HepG2 (cell line): Measurements from ENCODE around the gene CACNG8. TPM values are rescaled to one million over a fixed set of nuclear protein-coding genes. Genes with fewer than 3 reads are reported as not detected.

Experiments
- AKAP8 ChIP-seq: sonication (generic); formaldehyde crosslinking; IDR thresholded peaks from 2 replicates; pipeline ENCODE4 v1.5.1; 2020; ENCODE audit warnings: mild to moderate bottlenecking, missing genetic modification reagents
- ARID3A ChIP-seq: IDR thresholded peaks from 2 replicates; pipeline ENCODE4 v1.6.1; 2012; ENCODE audit warnings: low read depth, low read length, improper control_type of control experiment
- CEBPG ChIP-seq: IDR thresholded peaks from 2 replicates; pipeline ENCODE4 v1.6.1; 2016
- FOXM1 ChIP-seq: sonication (generic); formaldehyde crosslinking; IDR thresholded peaks from 2 replicates; pipeline ENCODE4 v1.5.0; 2020; ENCODE audit warnings: missing genetic modification reagents
- HNF4A ChIP-seq: sonication (generic); formaldehyde crosslinking; IDR thresholded peaks from 2 replicates; pipeline ENCODE4 v1.4.0; 2020; ENCODE audit warnings: missing genetic modification reagents
- IRX3 ChIP-seq: sonication (generic); formaldehyde crosslinking; IDR thresholded peaks from 2 replicates; pipeline ENCODE4 v1.8.1; 2023; ENCODE audit warnings: mild to moderate bottlenecking, low read depth, missing genetic modification reagents, borderline replicate concordance
- ISX ChIP-seq: sonication (generic); formaldehyde crosslinking; conservative IDR thresholded peaks from 2 replicates; pipeline ENCODE4 v1.5.0; 2020; ENCODE audit warnings: missing genetic modification reagents
- KDM1A ChIP-seq: IDR thresholded peaks from 2 replicates; pipeline ENCODE4 v1.6.1; 2016; ENCODE audit warnings: missing compliant biosample characterization
- KDM4B ChIP-seq: sonication (generic); formaldehyde crosslinking; IDR thresholded peaks from 2 replicates; pipeline ENCODE4 v1.4.0; 2020; ENCODE audit warnings: missing genetic modification reagents
- KMT2A ChIP-seq: sonication (generic); formaldehyde crosslinking; IDR thresholded peaks from 2 replicates; pipeline ENCODE4 v1.4.0; 2020; ENCODE audit warnings: missing genetic modification reagents
- NFKB2 ChIP-seq: sonication (generic); formaldehyde crosslinking; IDR thresholded peaks from 2 replicates; pipeline ENCODE4 v1.4.0; 2020; ENCODE audit warnings: missing genetic modification reagents, borderline replicate concordance
- NR2F6 ChIP-seq, 2 experiments: IDR thresholded peaks; 2 replicates each; pipeline ENCODE4 v1.6.1; 2016; ENCODE audit warnings: antibody characterized with exemption in 1 of 2, mild to moderate bottlenecking in 1 of 2
- PAXIP1 ChIP-seq: sonication (generic); formaldehyde crosslinking; conservative IDR thresholded peaks from 2 replicates; pipeline ENCODE4 v1.4.0; 2020; ENCODE audit warnings: mild to moderate bottlenecking, missing genetic modification reagents, moderate library complexity
- PLRG1 ChIP-seq: fragments of 450-650 bp; conservative IDR thresholded peaks from 2 replicates; pipeline ENCODE4 v1.6.1; 2016
- SALL1 ChIP-seq: sonication (generic); formaldehyde crosslinking; IDR thresholded peaks from 2 replicates; pipeline ENCODE4 v1.8.0; 2022; ENCODE audit warnings: mild to moderate bottlenecking, missing genetic modification reagents
- SOX6 ChIP-seq, 2 experiments: fragments of 450-650 bp in 1 of 2; sonication (generic) in 1 of 2; formaldehyde crosslinking in 1 of 2; IDR thresholded peaks; 2 replicates each; pipeline versions ENCODE4 v1.4.0 to v1.6.1; 2017 to 2020; ENCODE audit warnings: antibody characterized with exemption in 1 of 2, mild to moderate bottlenecking in 1 of 2, missing genetic modification reagents in 1 of 2
- SP1 ChIP-seq, 2 experiments: fragments of 450-650 bp in 1 of 2; sonication (generic) in 1 of 2; formaldehyde crosslinking in 1 of 2; IDR thresholded peaks; 2 replicates each; pipeline versions ENCODE4 v1.4.0 to v1.6.1; 2016 to 2020; ENCODE audit warnings: missing genetic modification reagents in 1 of 2
- TBX2 ChIP-seq: sonication (generic); formaldehyde crosslinking; IDR thresholded peaks from 2 replicates; pipeline ENCODE4 v1.5.0; 2020; ENCODE audit warnings: missing genetic modification reagents, mild to moderate bottlenecking, borderline replicate concordance
- TEAD3 ChIP-seq: optimal IDR thresholded peaks from 2 replicates; pipeline ENCODE3; 2016; ENCODE audit warnings: borderline replicate concordance
- TP53 ChIP-seq: sonication (generic); formaldehyde crosslinking; conservative IDR thresholded peaks from 2 replicates; pipeline ENCODE4 v1.4.0; 2020; ENCODE audit warnings: missing genetic modification reagents
- U2AF2 ChIP-seq: fragments of 200-400 bp; formaldehyde crosslinking; IDR thresholded peaks from 2 replicates; pipeline ENCODE4 v1.6.1; 2017; ENCODE audit warnings: low read depth, mild to moderate bottlenecking, low read length
- ZIK1 ChIP-seq: sonication (generic); formaldehyde crosslinking; IDR thresholded peaks from 2 replicates; pipeline ENCODE4 v1.5.0; 2020; ENCODE audit warnings: mild to moderate bottlenecking, low read depth, missing genetic modification reagents, borderline replicate concordance
- ZKSCAN8 ChIP-seq: IDR thresholded peaks from 2 replicates; pipeline ENCODE4 v1.6.1; 2016; ENCODE audit warnings: borderline replicate concordance, missing genetic modification reagents, missing compliant biosample characterization
- ZNF205 ChIP-seq: IDR thresholded peaks from 2 replicates; pipeline ENCODE4 v1.6.1; 2018; ENCODE audit warnings: missing biosample characterization, missing genetic modification reagents
- ZNF496 ChIP-seq: sonication (generic); formaldehyde crosslinking; IDR thresholded peaks from 2 replicates; pipeline ENCODE4 v1.8.1; 2023; ENCODE audit warnings: mild to moderate bottlenecking, moderate library complexity, missing genetic modification reagents; ENCODE audit not compliant: insufficient replicate concordance
- ZNF567 ChIP-seq: sonication (generic); formaldehyde crosslinking; IDR thresholded peaks from 2 replicates; pipeline ENCODE4 v1.8.1; 2023; ENCODE audit warnings: mild to moderate bottlenecking, missing genetic modification reagents, borderline replicate concordance
- ZNF713 ChIP-seq: sonication (generic); formaldehyde crosslinking; IDR thresholded peaks from 2 replicates; pipeline ENCODE4 v1.4.0; 2020; ENCODE audit warnings: mild to moderate bottlenecking, missing genetic modification reagents
- ZNF746 ChIP-seq: sonication (generic); formaldehyde crosslinking; IDR thresholded peaks from 2 replicates; pipeline ENCODE4 v1.8.0; 2022; ENCODE audit warnings: mild to moderate bottlenecking, missing genetic modification reagents
- polyA plus RNA-seq, 8 experiments: library from polyadenylated mRNA; depleted of rRNA in 3 of 8; stranded (reverse) in 7 of 8; unstranded in 1 of 8; fragments of >200 nt; fragmentation: Illumina TruSeq in 4 of 8; extraction: Trizol in 4 of 8; gene quantifications; 2 replicates each; pipeline versions ENCODE4 v1.2.1 to v1.2.3, GENCODE V29; 2011 to 2016; ENCODE audit warnings: low read depth in 4 of 8, missing spikeins in 1 of 8, mixed read lengths in 1 of 8; ENCODE audit not compliant: insufficient read depth in 1 of 8
- total RNA-seq, 5 experiments: library from RNA; depleted of rRNA; stranded (reverse); fragments of >200 nt; fragmentation: Illumina TruSeq; extraction: Trizol; gene quantifications; 2 replicates each; pipeline ENCODE4 v1.2.3, GENCODE V29; 2016; ENCODE audit warnings: low read depth in 1 of 5

Gene CACNG8
- total and polyA plus RNA-seq, 2 of the 13 experiments (the other 11 are each of a cell fraction or from before 2014, with no cell fraction given), result not detected

GRCh38 chr19:54021932-54022331 lies 59.2 kb downstream of the CACNG8 start (continued):
- TF ChIP-seq PAXIP1 (CRISPR knock-in tag) (peak; percentile 37), PLRG1 (no peak), TP53 (CRISPR knock-in tag) (no peak), SOX6 (IDR thresholded peaks at IDR 0.05) (no peak), SOX6 (CRISPR knock-in tag; IDR thresholded peaks at IDR 0.05) (0 out of 2 replicates have a peak, but pooled peaks have one; percentile 21), HNF4A (CRISPR knock-in tag) (peak; percentile 49), NR2F6 (IDR thresholded peaks at IDR 0.05) (no peak), NR2F6 (CRISPR knock-in tag; IDR thresholded peaks at IDR 0.05) (0 out of 2 replicates have a peak, but pooled peaks have one; percentile 5), KDM1A (CRISPR knock-in tag) (no peak), NFKB2 (CRISPR knock-in tag) (no peak), TBX2 (CRISPR knock-in tag) (0 out of 2 replicates have a peak, but pooled peaks have one; percentile 15), AKAP8 (CRISPR knock-in tag) (no peak), ZKSCAN8 (CRISPR knock-in tag) (0 out of 2 replicates have a peak, but pooled peaks have one; percentile 13), ISX (CRISPR knock-in tag) (no peak), ZNF205 (CRISPR knock-in tag) (peak; percentile 67; the same call in 1 of the 2 replicates), FOXM1 (CRISPR knock-in tag) (no peak), IRX3 (CRISPR knock-in tag) (no peak), SP1 (IDR thresholded peaks at IDR 0.05) (no peak), SP1 (CRISPR knock-in tag; IDR thresholded peaks at IDR 0.05) (no peak), ZIK1 (CRISPR knock-in tag) (no peak), ZNF746 (CRISPR knock-in tag) (no peak), ZNF567 (CRISPR knock-in tag) (no peak), U2AF2 (no peak), CEBPG (CRISPR knock-in tag) (0 out of 2 replicates have a peak, but pooled peaks have one; percentile 11), KMT2A (no peak), KDM4B (CRISPR knock-in tag) (no peak), ZNF496 (CRISPR knock-in tag) (no peak), ARID3A (no peak), TEAD3 (CRISPR knock-in tag) (peak; percentile 13), SALL1 (peak; percentile 44; the same call in 1 of the 2 replicates), ZNF713 (no peak)
- TF ChIP-seq, all 625 proteins: peak for 12
